ENCODE results near the gene GPX3.

DNA sequence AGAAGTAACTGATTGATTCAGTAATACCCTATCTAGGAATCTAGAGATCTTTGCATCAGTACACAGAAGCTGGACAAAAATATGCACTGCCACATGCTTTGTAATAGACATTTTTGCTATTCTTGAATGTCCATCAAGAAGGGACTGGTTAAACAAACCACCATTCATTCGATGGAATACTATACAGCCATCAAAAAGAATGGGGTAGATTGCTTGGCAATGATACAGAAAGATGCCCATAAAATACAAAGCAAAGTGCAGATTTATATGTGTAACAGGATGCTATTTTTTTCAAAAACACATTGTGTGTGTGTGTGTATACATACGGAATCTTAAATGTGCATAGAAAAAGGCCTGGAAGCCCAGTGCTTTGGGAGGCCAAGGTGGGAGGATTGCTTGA lies 52.9 kb downstream of the GPX3 start:
- TF ChIP-seq GATA2 (IDR thresholded peaks at IDR 0.05; ENCODE audit: low read depth, low read length), result no peak
- TF ChIP-seq GATA3 (IDR thresholded peaks at IDR 0.05; ENCODE audit: low read depth, low read length), result no peak

All from SH-SY5Y (cell line).